Ovary (tissue), 3 donors: Measurements from ENCODE around the gene TAMM41.

ENCODE experiments used
- CTCF ChIP-seq, 3 donors: fragments of 450-650 bp in 2 of 3; fragments of 200-600 bp in 1 of 3; IDR thresholded peaks; one replicate each; pipeline versions ENCODE4 v1.5.1 to v1.8.0; 2016 to 2022; ENCODE audit warnings: antibody characterized with exemption in 3 of 3, mild to moderate bottlenecking in 1 of 3
- EP300 ChIP-seq: sonication (generic); formaldehyde crosslinking; IDR thresholded peaks from one replicate; pipeline ENCODE4 v1.6.1; 2017; ENCODE audit warnings: antibody characterized with exemption
- POLR2A ChIP-seq: fragments of 450-650 bp; IDR thresholded peaks from one replicate; pipeline ENCODE4 v1.6.1; 2017; ENCODE audit warnings: antibody characterized with exemption, mild to moderate bottlenecking, moderate library complexity
- donor health status: DM: no; HTN: no; CAD: no.

- no peak for TF ChIP-seq POLR2A
- TF ChIP-seq CTCF (IDR thresholded peaks at IDR 0.05) = no peak
- TF ChIP-seq EP300 = no peak
Measured at GRCh38 chr3:11768604-11769003, 78.1 kb downstream of the TAMM41 start.
